ENCODE results near the gene VASH2. TPM values are rescaled to one million over a fixed set of nuclear protein-coding genes. Genes with fewer than 3 reads are reported as not detected.

VASH2 gene
- total RNA-seq, 4 donors from 2014 or later, result under 0.01 to 0.63 (median 0.35) TPM

- H3K4me1 ChIP-seq, result no peaks in the 10 kb centered on the region
- 84 to 90% methylated on average over 4 of the region's 4 CpGs for WGBS, 2 donors
- H3K9me3 ChIP-seq, result no peaks in the 10 kb centered on the region
- no peak overlapping the region for H3K4me3 ChIP-seq
- DNase-seq (ENCODE audit: low spot score in 2 of 2), result no peak
- no peaks in the 10 kb centered on the region for H3K27me3 ChIP-seq
- no peak overlapping the region for H3K27ac ChIP-seq
- H3K36me3 ChIP-seq, result no peaks in the 10 kb centered on the region
- TF ChIP-seq, protein P1, sequence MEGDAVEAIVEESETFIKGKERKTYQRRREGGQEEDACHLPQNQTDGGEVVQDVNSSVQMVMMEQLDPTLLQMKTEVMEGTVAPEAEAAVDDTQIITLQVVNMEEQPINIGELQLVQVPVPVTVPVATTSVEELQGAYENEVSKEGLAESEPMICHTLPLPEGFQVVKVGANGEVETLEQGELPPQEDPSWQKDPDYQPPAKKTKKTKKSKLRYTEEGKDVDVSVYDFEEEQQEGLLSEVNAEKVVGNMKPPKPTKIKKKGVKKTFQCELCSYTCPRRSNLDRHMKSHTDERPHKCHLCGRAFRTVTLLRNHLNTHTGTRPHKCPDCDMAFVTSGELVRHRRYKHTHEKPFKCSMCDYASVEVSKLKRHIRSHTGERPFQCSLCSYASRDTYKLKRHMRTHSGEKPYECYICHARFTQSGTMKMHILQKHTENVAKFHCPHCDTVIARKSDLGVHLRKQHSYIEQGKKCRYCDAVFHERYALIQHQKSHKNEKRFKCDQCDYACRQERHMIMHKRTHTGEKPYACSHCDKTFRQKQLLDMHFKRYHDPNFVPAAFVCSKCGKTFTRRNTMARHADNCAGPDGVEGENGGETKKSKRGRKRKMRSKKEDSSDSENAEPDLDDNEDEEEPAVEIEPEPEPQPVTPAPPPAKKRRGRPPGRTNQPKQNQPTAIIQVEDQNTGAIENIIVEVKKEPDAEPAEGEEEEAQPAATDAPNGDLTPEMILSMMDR (IDR thresholded peaks at IDR 0.05), result no peak
Measured at GRCh38 chr1:212973426-212973825, 23.1 kb downstream of the VASH2 start.

DNA sequence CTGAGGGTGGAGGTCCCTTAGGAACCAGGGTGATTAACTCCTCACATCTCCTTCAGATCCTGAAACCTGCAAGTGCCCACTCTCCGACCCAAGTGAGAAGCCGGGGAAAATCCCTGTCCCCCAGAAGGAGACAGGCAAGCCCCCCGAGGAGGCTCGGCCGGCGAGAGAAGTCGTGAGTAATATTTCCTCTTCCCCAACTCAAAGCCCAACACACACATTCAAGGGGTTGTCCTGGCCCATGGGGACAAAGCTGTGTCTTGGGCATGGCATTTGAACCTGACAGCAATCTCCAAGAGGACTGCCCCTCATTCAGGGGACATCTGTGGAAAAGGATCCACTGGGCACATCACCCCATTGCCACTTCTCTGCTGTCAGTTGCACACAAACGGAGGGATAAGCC, 23.6 kb downstream of the VASH2 start:
- Histone ChIP-seq H3K27ac (no peak overlapping the region), H3K9me3 (no peaks in the 10 kb centered on the region), H3K27me3 (no peaks in the 10 kb centered on the region), H3K4me1 (no peaks in the 10 kb centered on the region), H3K36me3 (no peaks in the 10 kb centered on the region), H3K4me3 (no peak overlapping the region)
- TF ChIP-seq POLR2A (IDR thresholded peaks at IDR 0.05) (no peak), EP300 (IDR thresholded peaks at IDR 0.05) (no peak)
- TF ChIP-seq, protein P1 (IDR thresholded peaks at IDR 0.05), result no peak
- DNase-seq (ENCODE audit: low spot score in 2 of 2), result no peak
- WGBS, 2 donors, result 80 to 87% methylated on average over 8 of the region's 8 CpGs

GRCh38 chr1:212974711-212975110, 24.4 kb downstream of the VASH2 start:
- no peak for DNase-seq (ENCODE audit: low spot score in 2 of 2)
- WGBS, 2 donors, result 76 to 86% methylated on average over 6 of the region's 6 CpGs
- H3K27ac ChIP-seq, result no peak overlapping the region

DNA sequence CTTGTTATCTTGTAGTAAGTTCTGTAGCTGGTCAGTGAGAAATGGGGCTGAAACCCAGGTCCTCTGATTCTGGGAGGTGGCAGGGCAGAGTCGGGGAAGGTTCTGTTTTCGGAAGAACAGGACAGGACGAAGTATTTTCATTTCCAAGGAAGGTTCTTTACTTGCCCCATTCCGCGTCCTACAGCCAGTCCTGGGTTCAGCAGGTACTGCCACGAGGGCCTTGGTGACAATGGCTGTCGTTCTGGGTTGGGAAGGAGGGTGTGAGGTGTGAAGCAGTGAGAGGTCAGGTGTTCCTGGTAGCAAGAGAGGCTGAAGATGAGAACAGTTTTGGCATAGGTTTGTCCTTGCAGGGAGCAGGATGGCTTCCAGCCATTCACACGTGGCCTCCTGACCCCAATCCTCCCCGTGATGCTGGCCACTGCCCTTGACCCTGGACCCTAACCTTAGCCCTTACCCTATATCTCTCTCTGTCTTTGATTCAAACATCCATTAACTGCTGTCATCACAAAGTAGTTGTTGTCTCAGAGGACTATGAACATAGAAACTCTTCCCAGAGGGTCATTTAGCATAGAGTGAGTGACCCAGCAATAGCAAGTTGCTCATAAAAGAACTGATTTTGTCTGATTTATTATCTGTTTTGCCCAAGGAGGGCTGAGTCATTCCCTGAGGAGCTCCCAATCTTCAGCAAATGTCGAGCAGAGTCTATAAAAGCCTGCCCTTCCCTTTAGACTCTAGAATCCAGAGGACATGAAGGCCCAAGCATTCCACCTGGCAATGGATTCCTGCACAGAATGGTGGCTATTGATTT, 25.0 kb downstream of the VASH2 start:
- no peaks in the 10 kb centered on the region for H3K27me3 ChIP-seq
- no peaks in the 10 kb centered on the region for H3K9me3 ChIP-seq
- 76 to 77% methylated on average over 10 of the region's 10 CpGs for WGBS, 2 donors
- no peak for DNase-seq (ENCODE audit: low spot score in 2 of 2)
- H3K4me1 ChIP-seq, result peaks cover 0 to 3% (median 0%) of the 10 kb centered on the region in 4 donors
- TF ChIP-seq, protein P1 (IDR thresholded peaks at IDR 0.05), result no peak
- no peak for TF ChIP-seq EP300 (IDR thresholded peaks at IDR 0.05)
- no peak for TF ChIP-seq POLR2A (IDR thresholded peaks at IDR 0.05)
- no peak overlapping the region for H3K4me3 ChIP-seq
- no peaks in the 10 kb centered on the region for H3K36me3 ChIP-seq
- H3K27ac ChIP-seq, result no peak overlapping the region

More at GRCh38 chr1:212974711-212975110, 24.4 kb downstream of the VASH2 start:
- Histone ChIP-seq H3K4me3 (no peak overlapping the region), H3K9me3 (no peaks in the 10 kb centered on the region), H3K4me1 (no peaks in the 10 kb centered on the region), H3K36me3 (no peaks in the 10 kb centered on the region), H3K27me3 (no peaks in the 10 kb centered on the region)
- no peak for TF ChIP-seq EP300 (IDR thresholded peaks at IDR 0.05)
- no peak for TF ChIP-seq POLR2A (IDR thresholded peaks at IDR 0.05)
- TF ChIP-seq, protein P1 (IDR thresholded peaks at IDR 0.05), result no peak

DNA sequence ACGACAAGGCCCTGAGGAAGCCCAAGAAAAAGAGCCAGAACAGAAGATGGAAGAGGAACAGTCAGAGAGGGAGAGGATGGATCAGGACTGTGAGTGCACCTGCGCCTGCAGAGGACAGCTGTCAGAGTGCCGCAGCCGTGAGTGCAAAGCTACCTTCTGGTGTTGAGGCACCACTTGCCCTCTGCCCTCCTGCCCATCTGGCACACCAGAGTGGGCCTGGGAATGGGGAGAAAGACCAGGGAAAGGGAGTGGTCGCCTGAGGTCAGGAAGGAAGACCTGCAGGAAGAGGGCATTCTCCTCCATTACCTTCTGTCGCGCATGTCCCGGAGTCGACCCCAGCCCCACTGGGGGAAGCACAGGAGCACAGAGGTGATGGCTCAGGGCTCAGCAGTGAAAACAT, 26.2 kb downstream of the VASH2 start:
- Histone ChIP-seq H3K27ac (no peak overlapping the region), H3K4me1 (peaks cover 0 to 5% (median 0%) of the 10 kb centered on the region in 4 donors), H3K9me3 (no peaks in the 10 kb centered on the region), H3K4me3 (no peak overlapping the region), H3K36me3 (no peaks in the 10 kb centered on the region), H3K27me3 (no peaks in the 10 kb centered on the region)
- 90 to 92% methylated on average over 9 of the region's 9 CpGs for WGBS, 2 donors
- no peak for DNase-seq (ENCODE audit: low spot score in 2 of 2)
- TF ChIP-seq POLR2A (IDR thresholded peaks at IDR 0.05) (no peak), EP300 (IDR thresholded peaks at IDR 0.05) (no peak)
- TF ChIP-seq, protein P1 (IDR thresholded peaks at IDR 0.05), result no peak
